ENCODE measurements around the gene BCKDK. TPM values are rescaled to one million over a fixed set of nuclear protein-coding genes. Genes with fewer than 3 reads are reported as not detected.

BCKDK gene
- total RNA-seq, 1 donor from 2014 or later = 38.8 TPM

- Mint-ChIP-seq H3K27ac (ENCODE audit: unreplicated experiment) (no peak overlapping the region), H3K4me3 (ENCODE audit: unreplicated experiment) (no peak overlapping the region), H3K27me3 (ENCODE audit: unreplicated experiment) (no peaks in the 10 kb centered on the region), H3K36me3 (ENCODE audit: unreplicated experiment) (peaks cover 12% of the 10 kb centered on the region), H3K4me1 (ENCODE audit: unreplicated experiment) (no peaks in the 10 kb centered on the region), H3K9me3 (ENCODE audit: unreplicated experiment) (no peaks in the 10 kb centered on the region)
- DNase-seq (ENCODE audit: extremely low spot score, unreplicated experiment) = no peak
- no peak for TF ChIP-seq CTCF (IDR thresholded peaks at IDR 0.05)
Observed at GRCh38 chr16:31125844-31126243, 17.7 kb downstream of the BCKDK start.

GRCh38 chr16:31127182-31127581, 19.0 kb downstream of the BCKDK start:
- H3K4me1 Mint-ChIP-seq (ENCODE audit: unreplicated experiment) = no peaks in the 10 kb centered on the region
- TF ChIP-seq CTCF (IDR thresholded peaks at IDR 0.05) = no peak
- H3K4me3 Mint-ChIP-seq (ENCODE audit: unreplicated experiment) = no peak overlapping the region
- H3K27me3 Mint-ChIP-seq (ENCODE audit: unreplicated experiment) = no peaks in the 10 kb centered on the region
- peaks cover 7% of the 10 kb centered on the region for H3K36me3 Mint-ChIP-seq (ENCODE audit: unreplicated experiment)
- H3K9me3 Mint-ChIP-seq (ENCODE audit: unreplicated experiment) = no peaks in the 10 kb centered on the region
- H3K27ac Mint-ChIP-seq (ENCODE audit: unreplicated experiment) = no peak overlapping the region
- DNase-seq (ENCODE audit: extremely low spot score, unreplicated experiment) = no peak

DNA sequence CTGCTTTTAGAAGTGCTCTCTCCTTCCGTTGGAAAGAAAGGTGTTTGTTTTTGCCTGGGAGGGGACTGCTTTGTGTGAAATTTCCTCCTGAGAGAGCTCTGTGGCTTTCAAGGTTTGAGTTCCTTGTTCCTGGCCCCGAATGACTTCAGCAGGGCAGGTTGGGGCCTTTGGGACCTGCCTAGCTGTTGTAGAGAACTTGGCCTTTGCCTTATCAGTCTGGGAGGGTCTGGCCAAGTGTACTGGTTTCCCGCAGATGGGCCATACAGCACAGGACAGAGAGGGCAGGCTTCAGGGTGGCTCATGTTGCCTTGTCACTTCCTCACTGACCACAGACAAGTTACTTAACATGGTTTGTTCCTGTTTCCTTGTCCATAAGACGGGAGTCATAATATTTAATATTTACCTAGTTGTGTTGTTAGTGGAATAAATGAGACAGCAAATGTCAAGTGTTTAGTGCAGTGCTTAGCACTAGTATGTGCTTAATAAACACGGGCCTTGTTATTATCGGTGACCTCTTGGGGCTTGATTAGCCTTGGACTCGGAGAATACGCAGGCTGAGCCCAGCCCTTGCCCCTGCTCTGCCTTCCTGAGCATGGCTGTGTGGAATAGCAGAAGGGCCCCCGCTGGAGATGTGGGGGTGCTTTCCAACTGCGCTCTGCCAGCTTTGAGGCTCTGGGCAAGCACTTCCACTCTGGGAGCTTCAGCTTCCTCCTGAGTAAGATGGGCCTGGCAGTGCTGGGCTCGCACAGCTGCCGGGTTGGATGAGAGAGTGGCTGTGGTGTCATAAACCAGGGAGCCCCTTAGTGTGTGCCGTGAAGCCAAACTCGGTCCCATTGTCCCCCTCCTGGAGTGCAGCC, 20.8 kb downstream of the BCKDK start:
- Mint-ChIP-seq H3K4me3 (ENCODE audit: unreplicated experiment) (no peak overlapping the region), H3K9me3 (ENCODE audit: unreplicated experiment) (no peaks in the 10 kb centered on the region), H3K27me3 (ENCODE audit: unreplicated experiment) (no peaks in the 10 kb centered on the region), H3K4me1 (ENCODE audit: unreplicated experiment) (no peaks in the 10 kb centered on the region), H3K36me3 (ENCODE audit: unreplicated experiment) (peaks cover 7% of the 10 kb centered on the region), H3K27ac (ENCODE audit: unreplicated experiment) (peak overlapping the region; percentile 47)
- no peak for DNase-seq (ENCODE audit: extremely low spot score, unreplicated experiment)
- TF ChIP-seq CTCF (IDR thresholded peaks at IDR 0.05) = no peak

- no peak for DNase-seq (ENCODE audit: extremely low spot score, unreplicated experiment)
- Mint-ChIP-seq H3K9me3 (ENCODE audit: unreplicated experiment) (no peaks in the 10 kb centered on the region), H3K4me3 (ENCODE audit: unreplicated experiment) (no peak overlapping the region), H3K27me3 (ENCODE audit: unreplicated experiment) (no peaks in the 10 kb centered on the region), H3K36me3 (ENCODE audit: unreplicated experiment) (peaks cover 7% of the 10 kb centered on the region), H3K27ac (ENCODE audit: unreplicated experiment) (no peak overlapping the region), H3K4me1 (ENCODE audit: unreplicated experiment) (peaks cover 4% of the 10 kb centered on the region)
- no peak for TF ChIP-seq CTCF (IDR thresholded peaks at IDR 0.05)
Observed at GRCh38 chr16:31129568-31130335, 21.6 kb downstream of the BCKDK start.

GRCh38 chr16:31130336-31130891, 22.2 kb downstream of the BCKDK start:
- peaks cover 7% of the 10 kb centered on the region for H3K36me3 Mint-ChIP-seq (ENCODE audit: unreplicated experiment)
- peaks cover 4% of the 10 kb centered on the region for H3K4me1 Mint-ChIP-seq (ENCODE audit: unreplicated experiment)
- no peak overlapping the region for H3K4me3 Mint-ChIP-seq (ENCODE audit: unreplicated experiment)
- no peaks in the 10 kb centered on the region for H3K27me3 Mint-ChIP-seq (ENCODE audit: unreplicated experiment)
- no peaks in the 10 kb centered on the region for H3K9me3 Mint-ChIP-seq (ENCODE audit: unreplicated experiment)
- no peak overlapping the region for H3K27ac Mint-ChIP-seq (ENCODE audit: unreplicated experiment)
- DNase-seq (ENCODE audit: extremely low spot score, unreplicated experiment) = no peak
- TF ChIP-seq CTCF (IDR thresholded peaks at IDR 0.05) = no peak

Measured in osteocyte (in vitro differentiated cells).